Upper lobe of left lung (tissue), 4 donors: ENCODE results near the gene SLC66A2.

Source experiments
- CTCF ChIP-seq, 6 experiments: fragments of 450-650 bp in 4 of 6; fragments of 200-600 bp in 2 of 6; sonication (generic) in 2 of 6; IDR thresholded peaks; one replicate each; pipeline ENCODE4 v1.5.1; 2016 to 2019; ENCODE audit warnings: antibody characterized with exemption in 6 of 6
- EP300 ChIP-seq, 4 donors: sonication (generic); formaldehyde crosslinking; IDR thresholded peaks; one replicate each; pipeline ENCODE4 v1.5.1; 2017; ENCODE audit warnings: antibody characterized with exemption in 4 of 4, control low read depth in 2 of 4
- POLR2A ChIP-seq, 4 donors: fragments of 450-650 bp; IDR thresholded peaks; one replicate each; pipeline ENCODE4 v1.5.1; 2016 to 2017; ENCODE audit warnings: antibody characterized with exemption in 4 of 4, mild to moderate bottlenecking in 2 of 4
- POLR2AphosphoS5 ChIP-seq, 2 donors: sonication (generic); formaldehyde crosslinking; IDR thresholded peaks; one replicate each; pipeline ENCODE4 v1.5.1; 2017; ENCODE audit warnings: antibody characterized with exemption in 2 of 2

DNA sequence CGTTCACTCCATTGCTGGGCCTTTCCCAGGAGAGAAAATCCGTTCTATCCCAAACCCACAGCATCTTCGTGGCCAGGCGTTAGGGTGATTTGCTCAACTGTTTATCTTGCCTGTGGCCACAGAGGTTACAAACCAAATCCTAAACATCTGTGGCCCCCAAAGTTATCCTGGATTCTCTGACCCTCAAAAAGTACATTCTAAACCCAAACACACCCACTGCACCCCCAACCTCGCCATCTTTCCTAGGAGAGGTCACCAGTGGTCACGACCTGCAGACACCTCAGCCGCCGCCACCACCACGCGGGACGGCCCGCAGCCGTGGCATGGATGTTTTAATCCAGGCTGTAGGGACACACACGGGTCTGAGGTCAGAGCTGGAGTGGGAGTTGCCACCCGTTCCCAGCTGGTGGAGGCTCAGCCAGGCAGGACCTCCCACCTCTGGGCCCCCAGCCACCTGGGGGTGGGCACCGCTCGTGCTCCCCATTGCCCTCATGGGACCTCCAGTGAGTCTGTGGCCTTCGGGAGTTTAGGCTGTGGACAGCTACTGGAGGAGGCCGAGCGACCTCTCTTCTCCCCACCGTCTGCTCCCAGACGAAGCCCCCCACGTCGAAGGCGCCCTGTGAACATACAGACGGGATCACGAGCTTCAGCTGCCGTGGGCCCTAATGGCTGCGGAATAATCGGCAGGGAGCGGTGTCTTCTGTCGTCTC lies 81.7 kb downstream of the SLC66A2 start:
- TF ChIP-seq CTCF (IDR thresholded peaks at IDR 0.05) (no peak), POLR2A (IDR thresholded peaks at IDR 0.05) (no peak), EP300 (IDR thresholded peaks at IDR 0.05) (no peak), POLR2AphosphoS5 (IDR thresholded peaks at IDR 0.05) (no peak)
